Measurements from ENCODE around the gene LMAN2L.

DNA sequence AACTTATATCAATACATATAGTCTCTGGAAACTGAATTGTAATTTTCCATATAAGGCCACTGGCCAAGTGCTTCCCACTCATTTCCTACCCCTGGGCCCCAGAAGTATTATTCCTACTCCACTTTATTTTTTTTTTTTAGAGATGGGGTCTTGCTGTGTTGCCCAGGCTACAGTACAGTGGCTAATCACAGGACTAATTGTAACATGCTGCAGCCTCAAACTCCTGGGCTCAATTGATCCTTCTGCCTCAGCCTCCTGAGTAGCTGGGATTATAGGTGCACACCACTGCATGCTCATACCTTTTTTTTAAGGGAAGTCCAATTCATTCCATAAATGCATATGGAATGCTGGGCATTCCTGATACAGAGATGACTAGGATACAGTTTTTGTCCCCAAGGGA, 14.5 kb upstream of the LMAN2L start:
- TF ChIP-seq, protein P1, sequence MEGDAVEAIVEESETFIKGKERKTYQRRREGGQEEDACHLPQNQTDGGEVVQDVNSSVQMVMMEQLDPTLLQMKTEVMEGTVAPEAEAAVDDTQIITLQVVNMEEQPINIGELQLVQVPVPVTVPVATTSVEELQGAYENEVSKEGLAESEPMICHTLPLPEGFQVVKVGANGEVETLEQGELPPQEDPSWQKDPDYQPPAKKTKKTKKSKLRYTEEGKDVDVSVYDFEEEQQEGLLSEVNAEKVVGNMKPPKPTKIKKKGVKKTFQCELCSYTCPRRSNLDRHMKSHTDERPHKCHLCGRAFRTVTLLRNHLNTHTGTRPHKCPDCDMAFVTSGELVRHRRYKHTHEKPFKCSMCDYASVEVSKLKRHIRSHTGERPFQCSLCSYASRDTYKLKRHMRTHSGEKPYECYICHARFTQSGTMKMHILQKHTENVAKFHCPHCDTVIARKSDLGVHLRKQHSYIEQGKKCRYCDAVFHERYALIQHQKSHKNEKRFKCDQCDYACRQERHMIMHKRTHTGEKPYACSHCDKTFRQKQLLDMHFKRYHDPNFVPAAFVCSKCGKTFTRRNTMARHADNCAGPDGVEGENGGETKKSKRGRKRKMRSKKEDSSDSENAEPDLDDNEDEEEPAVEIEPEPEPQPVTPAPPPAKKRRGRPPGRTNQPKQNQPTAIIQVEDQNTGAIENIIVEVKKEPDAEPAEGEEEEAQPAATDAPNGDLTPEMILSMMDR (IDR thresholded peaks at IDR 0.05), result no peak
- no peak for TF ChIP-seq POLR2AphosphoS5 (IDR thresholded peaks at IDR 0.05; ENCODE audit: low read depth, low read length)
